NCI-H1436 (cell line): Measurements from ENCODE around the gene S100Z.

Source experiments
- DNase-seq: peaks from one replicate; lab custom pipeline; 2025; lab: John Stamatoyannopoulos, UW

S100Z gene

DNA sequence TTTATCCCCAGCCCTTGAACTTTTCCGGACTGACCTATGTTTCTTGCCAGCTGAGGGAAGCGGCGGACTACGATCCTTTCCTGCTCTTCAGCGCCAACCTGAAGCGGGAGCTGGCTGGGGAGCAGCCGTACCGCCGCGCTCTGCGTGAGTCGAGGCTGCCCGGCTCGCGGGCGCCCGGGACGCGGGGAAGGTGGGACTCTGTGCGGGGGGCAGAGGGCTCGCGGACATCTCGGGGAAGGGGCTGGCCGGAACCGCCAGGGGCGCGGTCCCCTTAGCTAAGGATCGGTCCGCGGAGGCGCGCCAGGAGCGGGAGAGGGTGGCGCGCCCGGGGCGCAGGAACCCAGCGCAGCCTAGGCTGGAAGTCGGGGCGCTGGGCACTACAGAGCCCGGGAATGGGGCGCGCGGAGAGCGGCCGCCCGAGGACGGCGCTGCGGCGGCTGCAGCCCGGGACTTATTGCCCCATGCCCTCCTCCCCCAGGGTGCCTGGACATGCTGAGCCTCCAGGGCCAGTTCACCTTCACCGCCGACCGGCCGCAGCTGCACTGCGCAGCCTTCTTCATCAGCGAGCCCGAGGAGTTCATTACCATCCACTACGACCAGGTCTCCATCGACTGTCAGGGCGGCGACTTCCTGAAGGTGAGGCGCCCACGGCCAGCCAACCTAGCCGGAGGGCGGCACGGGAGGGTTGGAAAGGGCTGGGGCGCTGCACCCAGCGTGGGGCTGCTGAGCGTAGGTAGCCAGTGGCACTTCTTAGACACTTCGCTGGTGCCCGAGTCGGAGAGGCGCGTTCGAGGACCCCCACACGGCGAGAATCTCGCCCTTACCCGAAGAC, 104.0 kb downstream of the S100Z start:
- DNase-seq: no peak

DNA sequence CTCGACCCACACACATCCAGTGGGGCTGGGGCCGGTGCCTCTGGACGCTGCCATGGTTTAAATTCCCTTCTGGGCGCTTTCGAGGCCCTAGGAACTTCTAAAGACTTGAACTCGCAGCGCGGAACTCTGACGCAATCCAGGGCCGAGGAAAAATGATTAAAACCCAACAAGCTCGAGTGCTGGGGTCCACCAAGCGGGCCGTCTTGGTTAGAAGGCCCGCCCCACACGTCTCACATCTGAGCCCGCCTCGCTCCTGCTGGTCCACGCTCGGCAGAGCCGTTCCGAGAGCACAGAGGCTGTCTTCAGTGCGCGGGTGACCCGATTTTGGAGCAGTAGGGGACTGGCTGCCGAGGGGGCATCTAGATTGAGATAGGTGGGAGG, 104.6 kb downstream of the S100Z start:
- DNase-seq: no peak

DNA sequence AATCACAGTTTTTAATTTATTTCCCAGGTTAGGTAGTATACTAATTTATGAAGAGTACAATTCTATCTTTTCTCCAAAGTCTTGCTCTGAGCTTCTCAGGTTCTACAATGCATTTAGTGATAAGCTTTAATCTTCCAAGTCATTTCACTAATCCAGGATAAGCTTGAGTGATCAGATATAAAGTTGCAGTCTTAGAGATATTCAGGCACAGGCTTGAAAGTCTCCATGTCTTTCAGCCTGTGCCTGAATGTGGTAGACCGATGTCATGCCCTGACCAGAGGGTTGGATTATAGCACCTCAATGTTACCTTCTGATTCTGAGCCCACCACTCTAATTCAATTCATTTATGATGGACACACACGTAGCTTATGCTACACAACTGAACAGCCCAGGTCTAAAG, 106.2 kb downstream of the S100Z start:
- no peak for DNase-seq

DNA sequence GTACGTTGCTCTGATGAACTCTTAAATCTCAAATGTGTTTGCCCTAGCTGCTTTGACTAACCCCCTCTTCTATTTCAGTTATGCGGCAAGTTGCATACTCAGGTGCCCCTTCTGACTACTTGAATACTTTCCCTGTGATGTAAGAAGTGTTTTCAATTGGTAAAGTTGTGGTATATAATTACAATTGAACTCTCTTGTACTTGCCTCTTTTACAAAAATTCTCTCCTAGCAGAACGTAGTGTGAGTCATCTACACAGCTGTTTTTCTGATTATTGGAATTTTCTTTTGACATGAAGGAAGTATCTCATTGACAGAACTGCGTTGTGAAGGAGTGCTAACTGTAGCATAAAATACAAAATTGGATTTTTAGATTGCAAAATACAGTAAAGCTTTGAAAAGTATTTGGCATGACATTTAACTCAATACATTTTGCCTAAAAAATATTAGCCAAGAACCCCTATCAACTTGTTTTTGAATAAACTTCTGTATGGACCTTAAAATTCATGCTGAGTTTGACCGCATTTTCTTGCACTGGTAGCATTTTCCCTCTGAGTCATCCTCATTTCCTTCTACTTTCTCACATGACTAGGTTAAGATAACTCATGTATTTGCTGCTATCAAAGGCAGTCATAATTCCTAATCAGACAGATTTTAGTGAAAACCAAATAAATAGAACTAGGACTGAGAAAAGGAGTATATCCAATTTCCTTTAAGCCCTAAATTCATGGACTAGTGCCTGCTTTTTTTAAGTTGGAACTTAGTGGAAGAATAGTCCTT, 109.4 kb downstream of the S100Z start:
- DNase-seq: no peak

DNA sequence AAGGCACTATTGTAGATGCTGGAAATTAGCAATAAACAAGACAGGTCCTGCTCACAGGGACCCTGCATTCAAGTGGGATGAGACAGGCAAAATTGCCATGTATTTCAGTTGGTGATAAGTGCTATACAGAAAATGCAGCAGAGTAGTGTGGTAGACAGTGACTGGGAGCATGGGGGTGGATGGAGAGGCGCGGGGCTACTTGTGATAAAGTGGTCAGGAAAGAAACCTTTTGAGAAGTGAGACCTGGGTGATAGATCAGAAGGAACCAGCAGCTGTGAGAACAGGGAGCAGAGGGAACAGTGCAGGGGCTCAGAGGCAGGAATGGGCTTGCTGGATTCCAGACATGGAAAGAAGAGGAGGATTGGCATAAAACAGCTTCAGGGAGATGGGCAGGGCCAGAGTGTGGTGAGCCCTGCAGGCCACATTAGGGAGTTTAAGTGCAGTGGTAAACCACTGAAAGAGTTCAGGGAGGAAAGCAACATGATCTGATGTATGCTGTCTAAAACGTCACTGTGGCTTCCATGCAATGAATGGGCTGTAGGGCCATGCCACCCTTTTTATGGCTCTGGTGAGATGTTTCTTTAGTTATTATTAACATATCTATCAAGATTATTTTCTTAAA, 110.3 kb downstream of the S100Z start:
- no peak for DNase-seq

DNA sequence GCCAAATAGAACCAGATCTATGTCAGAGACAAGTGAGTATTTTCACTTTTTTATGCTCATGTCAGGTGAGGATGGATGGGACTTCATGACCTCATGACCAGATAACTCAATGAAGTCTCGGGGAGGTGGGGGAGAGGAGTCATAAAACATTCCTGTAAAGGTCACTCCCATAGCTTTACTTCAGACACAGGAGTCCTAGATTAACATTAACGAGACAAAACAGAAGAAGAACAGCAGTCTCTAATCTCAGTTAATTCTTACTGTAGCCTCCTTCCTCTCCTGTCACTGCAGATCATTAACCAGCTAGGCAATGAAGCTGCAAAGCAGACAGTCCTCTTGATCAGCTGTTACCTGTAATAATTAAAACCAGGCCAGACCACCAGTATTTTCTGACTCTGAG, 114.2 kb downstream of the S100Z start:
- no peak for DNase-seq
